Large intestine (tissue), 3 donors: Measurements from ENCODE around the gene H1-8. TPM values are rescaled to one million over a fixed set of nuclear protein-coding genes. Genes with fewer than 3 reads are reported as not detected.
"Not testable (repeated sequence)": the region's sequence is repeated elsewhere in the genome, so short reads cannot be mapped to it uniquely, and the experiment has no call there.

ENCODE experiments used
- DNase-seq, 2 donors: peaks; one replicate each; pipeline versions ENCODE4 v3.0.0 to v3.0.0-alpha.2; 2013
- H3K27ac ChIP-seq: one replicate; pipeline ENCODE4 v1.5.1; 2013; ENCODE audit warnings: low read length
- H3K27me3 ChIP-seq: 2 replicates; pipeline ENCODE4 v1.6.1; 2013; ENCODE audit warnings: low read length; ENCODE audit not compliant: control insufficient read depth, insufficient read depth
- H3K36me3 ChIP-seq: 2 replicates; pipeline ENCODE4 v1.6.1; 2013; ENCODE audit warnings: low read length; ENCODE audit not compliant: control insufficient read depth, insufficient read depth
- H3K4me1 ChIP-seq: one replicate; pipeline ENCODE4 v1.6.1; 2013; ENCODE audit warnings: low read length; ENCODE audit not compliant: control insufficient read depth, insufficient read depth
- H3K4me3 ChIP-seq: one replicate; pipeline ENCODE4 v1.5.1; 2013; ENCODE audit warnings: low read length
- H3K9me3 ChIP-seq: one replicate; pipeline ENCODE4 v1.6.1; 2013; ENCODE audit warnings: mild to moderate bottlenecking, low read depth, low read length, moderate library complexity; ENCODE audit not compliant: control insufficient read depth
- whole genome bisulfite sequencing: methylation state at CpG from one replicate; pipeline ENCODE4 v1.1.5; 2013; ENCODE audit warnings: low lambda C conversion rate; ENCODE audit not compliant: insufficient coverage; 5-methylcytosine and 5-hydroxymethylcytosine counted together
- polyA plus RNA-seq: library from polyadenylated mRNA; unstranded; fragments of 120-200 nt; gene quantifications from one replicate; pipeline ENCODE4 v1.2.1, GENCODE V29; 2013

H1-8 gene
- polyA plus RNA-seq, 1 donor = not detected

GRCh38 chr3:129515108-129515820 lies 27.7 kb upstream of the H1-8 start:
- WGBS = no CpG with 5 or more reads among the region's 25 CpGs
- not testable (repeated sequence) for H3K9me3 ChIP-seq, H3K4me3 ChIP-seq, DNase-seq, H3K27ac ChIP-seq, H3K4me1 ChIP-seq, H3K27me3 ChIP-seq
- peaks cover 66% of the 10 kb centered on the region for H3K36me3 ChIP-seq

- H3K27me3 ChIP-seq, DNase-seq, H3K4me3 ChIP-seq, H3K27ac ChIP-seq, H3K4me1 ChIP-seq, H3K9me3 ChIP-seq: not testable (repeated sequence)
- H3K36me3 ChIP-seq = peaks cover 61% of the 10 kb centered on the region
- WGBS = no CpG with 5 or more reads among the region's 7 CpGs
These were observed 27.0 kb upstream of the H1-8 start for GRCh38 chr3:129515821-129516432.

GRCh38 chr3:129517516-129517915 lies 25.5 kb upstream of the H1-8 start:
- no CpG with 5 or more reads among the region's 7 CpGs for WGBS
- Histone ChIP-seq H3K4me3 (no peak overlapping the region), H3K27me3 (no peaks in the 10 kb centered on the region), H3K36me3 (peaks cover 50% of the 10 kb centered on the region), H3K9me3 (no peaks in the 10 kb centered on the region), H3K4me1 (no peaks in the 10 kb centered on the region), H3K27ac (no peak overlapping the region)
- DNase-seq = no peak

GRCh38 chr3:129518038-129518561 lies 24.9 kb upstream of the H1-8 start:
- Histone ChIP-seq H3K4me3 (no peak overlapping the region), H3K27me3 (no peaks in the 10 kb centered on the region), H3K36me3 (peaks cover 44% of the 10 kb centered on the region), H3K4me1 (no peaks in the 10 kb centered on the region), H3K27ac (no peak overlapping the region), H3K9me3 (no peaks in the 10 kb centered on the region)
- DNase-seq = no peak
- WGBS = no CpG with 5 or more reads among the region's 8 CpGs

- no peak overlapping the region for H3K4me3 ChIP-seq
- no peak overlapping the region for H3K27ac ChIP-seq
- no CpG with 5 or more reads among the region's 8 CpGs for WGBS
- no peaks in the 10 kb centered on the region for H3K27me3 ChIP-seq
- no peak for DNase-seq
- no peaks in the 10 kb centered on the region for H3K4me1 ChIP-seq
- no peaks in the 10 kb centered on the region for H3K9me3 ChIP-seq
- H3K36me3 ChIP-seq = peaks cover 39% of the 10 kb centered on the region
These were observed 24.4 kb upstream of the H1-8 start for GRCh38 chr3:129518581-129518980.

GRCh38 chr3:129519449-129519848 lies 23.5 kb upstream of the H1-8 start:
- WGBS = no CpG with 5 or more reads among the region's 10 CpGs
- no peaks in the 10 kb centered on the region for H3K27me3 ChIP-seq
- no peaks in the 10 kb centered on the region for H3K4me1 ChIP-seq
- H3K4me3 ChIP-seq = no peak overlapping the region
- no peaks in the 10 kb centered on the region for H3K9me3 ChIP-seq
- DNase-seq = no peak
- no peak overlapping the region for H3K27ac ChIP-seq
- H3K36me3 ChIP-seq = peaks cover 33% of the 10 kb centered on the region

DNA sequence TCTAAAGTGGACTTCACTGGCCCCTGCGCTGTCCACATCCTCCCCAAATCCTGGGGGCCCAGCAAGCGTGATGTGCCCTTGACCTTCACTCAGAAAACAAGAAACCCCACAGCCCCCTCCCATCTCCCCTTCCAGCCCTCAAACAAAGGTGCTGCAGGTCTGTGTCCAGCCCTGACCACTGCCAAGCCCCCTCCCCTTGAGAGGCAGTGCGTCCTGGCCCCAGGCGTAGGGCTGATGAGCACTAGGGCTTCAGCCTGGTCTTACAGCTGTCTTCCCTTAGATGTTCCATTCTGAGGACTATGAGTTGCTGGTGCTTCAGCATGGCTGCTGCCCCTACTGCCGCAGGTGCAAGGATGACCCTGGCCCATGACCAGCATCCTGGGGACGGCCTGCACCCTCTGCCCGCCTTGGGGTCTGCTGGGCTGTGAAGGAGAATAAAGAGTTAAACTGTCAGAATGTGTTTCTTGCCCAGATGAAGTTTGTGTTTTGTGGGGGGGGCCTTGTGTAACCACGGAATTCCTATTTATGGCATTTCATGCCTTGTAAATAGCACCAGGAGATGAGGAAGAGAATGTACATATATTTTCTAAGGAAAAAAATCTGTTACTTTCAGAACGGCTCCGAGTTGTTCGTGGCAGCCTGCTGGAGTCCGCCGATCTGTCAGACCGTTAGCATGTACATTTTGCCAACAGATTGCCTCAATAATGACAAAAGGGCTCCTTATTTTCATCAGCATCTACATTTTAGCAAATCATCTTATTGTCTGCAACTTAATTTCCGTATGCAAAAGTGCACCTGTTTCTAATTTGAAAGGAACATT lies 22.9 kb upstream of the H1-8 start:
- H3K36me3 ChIP-seq = peaks cover 30% of the 10 kb centered on the region

GRCh38 chr3:129520960-129521359 lies 22.0 kb upstream of the H1-8 start:
- Histone ChIP-seq H3K4me3 (no peak overlapping the region), H3K27me3 (no peaks in the 10 kb centered on the region), H3K9me3 (no peaks in the 10 kb centered on the region), H3K4me1 (no peaks in the 10 kb centered on the region), H3K36me3 (peaks cover 28% of the 10 kb centered on the region), H3K27ac (no peak overlapping the region)
- no CpG with 5 or more reads among the region's 4 CpGs for WGBS
- no peak for DNase-seq

More for the DNA sequence above, 22.9 kb upstream of the H1-8 start:
- no peak for DNase-seq
- Histone ChIP-seq H3K9me3 (no peaks in the 10 kb centered on the region), H3K4me3 (no peak overlapping the region), H3K4me1 (no peaks in the 10 kb centered on the region), H3K27me3 (no peaks in the 10 kb centered on the region), H3K27ac (no peak overlapping the region)
- no CpG with 5 or more reads among the region's 15 CpGs for WGBS

DNA sequence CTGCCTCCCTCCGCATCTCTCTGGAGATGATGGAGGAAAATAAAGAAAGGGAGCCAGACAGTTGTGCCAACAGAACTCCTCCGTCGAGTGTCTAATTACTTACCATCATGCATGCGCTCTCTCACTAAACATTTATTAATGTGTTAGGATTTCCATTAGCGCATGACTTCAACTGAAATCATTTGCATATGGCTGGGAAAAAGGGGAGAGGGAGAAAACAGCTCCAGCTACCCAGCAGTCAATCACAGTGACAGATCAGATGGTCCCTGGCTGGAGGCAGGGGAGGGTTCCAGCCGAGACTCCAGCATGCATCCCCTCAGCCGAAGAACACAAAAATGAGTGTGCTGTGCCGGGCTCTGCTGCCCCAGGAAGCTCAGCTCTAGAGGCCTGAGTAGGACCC lies 21.4 kb upstream of the H1-8 start:
- WGBS = no CpG with 5 or more reads among the region's 8 CpGs
- H3K36me3 ChIP-seq = peaks cover 26% of the 10 kb centered on the region
- H3K27ac ChIP-seq = no peak overlapping the region
- H3K4me3 ChIP-seq = no peak overlapping the region
- no peak for DNase-seq
- H3K9me3 ChIP-seq = no peaks in the 10 kb centered on the region
- H3K27me3 ChIP-seq = no peaks in the 10 kb centered on the region
- H3K4me1 ChIP-seq = no peaks in the 10 kb centered on the region

DNA sequence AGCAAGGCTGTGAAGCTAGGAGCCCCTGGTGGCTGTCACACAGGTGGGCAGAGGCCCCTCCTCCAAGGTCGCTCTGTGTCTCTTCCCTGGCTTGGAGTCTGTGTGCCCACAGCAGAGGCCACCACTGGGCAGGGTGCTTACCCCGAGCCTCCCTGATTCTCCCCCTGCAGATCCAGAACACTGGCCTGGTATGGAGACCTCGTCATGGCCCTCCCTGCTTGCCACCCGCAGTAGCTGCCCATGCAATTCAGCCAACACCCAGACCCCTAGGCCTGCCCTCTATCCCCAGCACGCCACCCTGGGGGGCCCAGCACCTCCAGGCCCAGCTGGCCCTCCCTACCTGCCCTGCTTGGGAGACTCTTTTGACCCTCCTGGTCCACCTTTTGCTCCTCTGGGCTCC lies 20.0 kb upstream of the H1-8 start:
- H3K4me1 ChIP-seq = no peaks in the 10 kb centered on the region
- H3K36me3 ChIP-seq = peaks cover 18% of the 10 kb centered on the region
- H3K27ac ChIP-seq = no peak overlapping the region
- no peak overlapping the region for H3K4me3 ChIP-seq
- H3K9me3 ChIP-seq = no peaks in the 10 kb centered on the region
- H3K27me3 ChIP-seq = no peaks in the 10 kb centered on the region
- no peak for DNase-seq
- WGBS = no CpG with 5 or more reads among the region's 5 CpGs
